ENCODE results near the gene GBX2. TPM values are rescaled to one million over a fixed set of nuclear protein-coding genes. Genes with fewer than 3 reads are reported as not detected.

The GBX2 gene
- total and polyA plus RNA-seq, 2 of the 8 experiments (the other 6 are each of a cell fraction or from before 2014, with no cell fraction given) = 0.38 to 0.89 TPM

DNA sequence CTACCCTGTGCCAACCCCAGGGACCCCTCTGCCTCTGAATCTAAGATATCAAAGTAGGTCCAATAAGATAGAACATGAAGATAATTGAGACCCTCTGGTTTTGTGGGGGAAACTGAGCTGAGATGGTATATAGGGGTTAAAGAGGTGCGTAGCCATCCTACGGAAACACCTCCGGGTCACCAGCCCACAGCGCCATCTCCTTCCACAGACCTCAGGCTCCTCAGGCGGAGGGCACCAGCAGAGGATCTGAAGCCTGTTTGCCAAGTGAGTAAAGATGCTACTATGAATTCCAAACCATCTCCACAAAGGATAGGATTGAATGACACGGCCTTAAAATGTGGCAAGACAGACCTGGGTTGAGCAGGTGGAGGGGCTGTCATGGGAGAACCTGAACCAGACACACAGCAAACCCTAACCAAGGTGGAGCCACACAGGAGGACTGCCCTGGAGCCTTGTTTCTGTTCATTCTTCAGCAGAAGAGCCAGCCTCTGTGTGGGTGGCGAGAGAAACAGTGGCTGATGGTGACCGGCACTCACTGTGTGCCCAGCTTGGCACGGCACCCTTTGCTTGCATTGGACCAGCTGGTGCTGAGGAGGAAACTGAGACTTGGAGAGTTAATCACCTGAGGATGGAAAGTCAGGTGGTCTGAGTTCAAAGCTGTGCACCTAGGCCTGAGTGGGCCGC lies 10.2 kb downstream of the GBX2 start (continued):
- TF ChIP-seq, protein P1, sequence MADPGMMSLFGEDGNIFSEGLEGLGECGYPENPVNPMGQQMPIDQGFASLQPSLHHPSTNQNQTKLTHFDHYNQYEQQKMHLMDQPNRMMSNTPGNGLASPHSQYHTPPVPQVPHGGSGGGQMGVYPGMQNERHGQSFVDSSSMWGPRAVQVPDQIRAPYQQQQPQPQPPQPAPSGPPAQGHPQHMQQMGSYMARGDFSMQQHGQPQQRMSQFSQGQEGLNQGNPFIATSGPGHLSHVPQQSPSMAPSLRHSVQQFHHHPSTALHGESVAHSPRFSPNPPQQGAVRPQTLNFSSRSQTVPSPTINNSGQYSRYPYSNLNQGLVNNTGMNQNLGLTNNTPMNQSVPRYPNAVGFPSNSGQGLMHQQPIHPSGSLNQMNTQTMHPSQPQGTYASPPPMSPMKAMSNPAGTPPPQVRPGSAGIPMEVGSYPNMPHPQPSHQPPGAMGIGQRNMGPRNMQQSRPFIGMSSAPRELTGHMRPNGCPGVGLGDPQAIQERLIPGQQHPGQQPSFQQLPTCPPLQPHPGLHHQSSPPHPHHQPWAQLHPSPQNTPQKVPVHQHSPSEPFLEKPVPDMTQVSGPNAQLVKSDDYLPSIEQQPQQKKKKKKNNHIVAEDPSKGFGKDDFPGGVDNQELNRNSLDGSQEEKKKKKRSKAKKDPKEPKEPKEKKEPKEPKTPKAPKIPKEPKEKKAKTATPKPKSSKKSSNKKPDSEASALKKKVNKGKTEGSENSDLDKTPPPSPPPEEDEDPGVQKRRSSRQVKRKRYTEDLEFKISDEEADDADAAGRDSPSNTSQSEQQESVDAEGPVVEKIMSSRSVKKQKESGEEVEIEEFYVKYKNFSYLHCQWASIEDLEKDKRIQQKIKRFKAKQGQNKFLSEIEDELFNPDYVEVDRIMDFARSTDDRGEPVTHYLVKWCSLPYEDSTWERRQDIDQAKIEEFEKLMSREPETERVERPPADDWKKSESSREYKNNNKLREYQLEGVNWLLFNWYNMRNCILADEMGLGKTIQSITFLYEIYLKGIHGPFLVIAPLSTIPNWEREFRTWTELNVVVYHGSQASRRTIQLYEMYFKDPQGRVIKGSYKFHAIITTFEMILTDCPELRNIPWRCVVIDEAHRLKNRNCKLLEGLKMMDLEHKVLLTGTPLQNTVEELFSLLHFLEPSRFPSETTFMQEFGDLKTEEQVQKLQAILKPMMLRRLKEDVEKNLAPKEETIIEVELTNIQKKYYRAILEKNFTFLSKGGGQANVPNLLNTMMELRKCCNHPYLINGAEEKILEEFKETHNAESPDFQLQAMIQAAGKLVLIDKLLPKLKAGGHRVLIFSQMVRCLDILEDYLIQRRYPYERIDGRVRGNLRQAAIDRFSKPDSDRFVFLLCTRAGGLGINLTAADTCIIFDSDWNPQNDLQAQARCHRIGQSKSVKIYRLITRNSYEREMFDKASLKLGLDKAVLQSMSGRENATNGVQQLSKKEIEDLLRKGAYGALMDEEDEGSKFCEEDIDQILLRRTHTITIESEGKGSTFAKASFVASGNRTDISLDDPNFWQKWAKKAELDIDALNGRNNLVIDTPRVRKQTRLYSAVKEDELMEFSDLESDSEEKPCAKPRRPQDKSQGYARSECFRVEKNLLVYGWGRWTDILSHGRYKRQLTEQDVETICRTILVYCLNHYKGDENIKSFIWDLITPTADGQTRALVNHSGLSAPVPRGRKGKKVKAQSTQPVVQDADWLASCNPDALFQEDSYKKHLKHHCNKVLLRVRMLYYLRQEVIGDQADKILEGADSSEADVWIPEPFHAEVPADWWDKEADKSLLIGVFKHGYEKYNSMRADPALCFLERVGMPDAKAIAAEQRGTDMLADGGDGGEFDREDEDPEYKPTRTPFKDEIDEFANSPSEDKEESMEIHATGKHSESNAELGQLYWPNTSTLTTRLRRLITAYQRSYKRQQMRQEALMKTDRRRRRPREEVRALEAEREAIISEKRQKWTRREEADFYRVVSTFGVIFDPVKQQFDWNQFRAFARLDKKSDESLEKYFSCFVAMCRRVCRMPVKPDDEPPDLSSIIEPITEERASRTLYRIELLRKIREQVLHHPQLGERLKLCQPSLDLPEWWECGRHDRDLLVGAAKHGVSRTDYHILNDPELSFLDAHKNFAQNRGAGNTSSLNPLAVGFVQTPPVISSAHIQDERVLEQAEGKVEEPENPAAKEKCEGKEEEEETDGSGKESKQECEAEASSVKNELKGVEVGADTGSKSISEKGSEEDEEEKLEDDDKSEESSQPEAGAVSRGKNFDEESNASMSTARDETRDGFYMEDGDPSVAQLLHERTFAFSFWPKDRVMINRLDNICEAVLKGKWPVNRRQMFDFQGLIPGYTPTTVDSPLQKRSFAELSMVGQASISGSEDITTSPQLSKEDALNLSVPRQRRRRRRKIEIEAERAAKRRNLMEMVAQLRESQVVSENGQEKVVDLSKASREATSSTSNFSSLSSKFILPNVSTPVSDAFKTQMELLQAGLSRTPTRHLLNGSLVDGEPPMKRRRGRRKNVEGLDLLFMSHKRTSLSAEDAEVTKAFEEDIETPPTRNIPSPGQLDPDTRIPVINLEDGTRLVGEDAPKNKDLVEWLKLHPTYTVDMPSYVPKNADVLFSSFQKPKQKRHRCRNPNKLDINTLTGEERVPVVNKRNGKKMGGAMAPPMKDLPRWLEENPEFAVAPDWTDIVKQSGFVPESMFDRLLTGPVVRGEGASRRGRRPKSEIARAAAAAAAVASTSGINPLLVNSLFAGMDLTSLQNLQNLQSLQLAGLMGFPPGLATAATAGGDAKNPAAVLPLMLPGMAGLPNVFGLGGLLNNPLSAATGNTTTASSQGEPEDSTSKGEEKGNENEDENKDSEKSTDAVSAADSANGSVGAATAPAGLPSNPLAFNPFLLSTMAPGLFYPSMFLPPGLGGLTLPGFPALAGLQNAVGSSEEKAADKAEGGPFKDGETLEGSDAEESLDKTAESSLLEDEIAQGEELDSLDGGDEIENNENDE (IDR thresholded peaks at IDR 0.05; ENCODE audit: insufficient replicate concordance, low read length) = no peak
- TF ChIP-seq FOSL1 (IDR thresholded peaks at IDR 0.05; ENCODE audit: insufficient read depth, low read depth, low read length) = no peak
- no peak for TF ChIP-seq RAD21 (IDR thresholded peaks at IDR 0.05 in 1 of 2, conservative IDR thresholded peaks at IDR 0.05 in 1 of 2; ENCODE audit: low read depth in 2 of 2, low read length in 2 of 2)
- no peak for TF ChIP-seq SIN3A (conservative IDR thresholded peaks at IDR 0.05 in 1 of 2, IDR thresholded peaks at IDR 0.05 in 1 of 2; ENCODE audit: low read depth in 1 of 2, low read length in 2 of 2)
- no peak for TF ChIP-seq MAFK (IDR thresholded peaks at IDR 0.05; ENCODE audit: low read depth, low read length)
- TF ChIP-seq, protein P2, sequence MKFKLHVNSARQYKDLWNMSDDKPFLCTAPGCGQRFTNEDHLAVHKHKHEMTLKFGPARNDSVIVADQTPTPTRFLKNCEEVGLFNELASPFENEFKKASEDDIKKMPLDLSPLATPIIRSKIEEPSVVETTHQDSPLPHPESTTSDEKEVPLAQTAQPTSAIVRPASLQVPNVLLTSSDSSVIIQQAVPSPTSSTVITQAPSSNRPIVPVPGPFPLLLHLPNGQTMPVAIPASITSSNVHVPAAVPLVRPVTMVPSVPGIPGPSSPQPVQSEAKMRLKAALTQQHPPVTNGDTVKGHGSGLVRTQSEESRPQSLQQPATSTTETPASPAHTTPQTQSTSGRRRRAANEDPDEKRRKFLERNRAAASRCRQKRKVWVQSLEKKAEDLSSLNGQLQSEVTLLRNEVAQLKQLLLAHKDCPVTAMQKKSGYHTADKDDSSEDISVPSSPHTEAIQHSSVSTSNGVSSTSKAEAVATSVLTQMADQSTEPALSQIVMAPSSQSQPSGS (IDR thresholded peaks at IDR 0.05; ENCODE audit: low read length) = no peak
- TF ChIP-seq RNF2 (IDR thresholded peaks at IDR 0.05; ENCODE audit: borderline replicate concordance, low read depth, low read length, missing control alignments, poor library complexity, severe bottlenecking) = no peak

All from H1 (cell line).